Measurements from ENCODE around the gene PSMA2.

PSMA2 gene

DNA sequence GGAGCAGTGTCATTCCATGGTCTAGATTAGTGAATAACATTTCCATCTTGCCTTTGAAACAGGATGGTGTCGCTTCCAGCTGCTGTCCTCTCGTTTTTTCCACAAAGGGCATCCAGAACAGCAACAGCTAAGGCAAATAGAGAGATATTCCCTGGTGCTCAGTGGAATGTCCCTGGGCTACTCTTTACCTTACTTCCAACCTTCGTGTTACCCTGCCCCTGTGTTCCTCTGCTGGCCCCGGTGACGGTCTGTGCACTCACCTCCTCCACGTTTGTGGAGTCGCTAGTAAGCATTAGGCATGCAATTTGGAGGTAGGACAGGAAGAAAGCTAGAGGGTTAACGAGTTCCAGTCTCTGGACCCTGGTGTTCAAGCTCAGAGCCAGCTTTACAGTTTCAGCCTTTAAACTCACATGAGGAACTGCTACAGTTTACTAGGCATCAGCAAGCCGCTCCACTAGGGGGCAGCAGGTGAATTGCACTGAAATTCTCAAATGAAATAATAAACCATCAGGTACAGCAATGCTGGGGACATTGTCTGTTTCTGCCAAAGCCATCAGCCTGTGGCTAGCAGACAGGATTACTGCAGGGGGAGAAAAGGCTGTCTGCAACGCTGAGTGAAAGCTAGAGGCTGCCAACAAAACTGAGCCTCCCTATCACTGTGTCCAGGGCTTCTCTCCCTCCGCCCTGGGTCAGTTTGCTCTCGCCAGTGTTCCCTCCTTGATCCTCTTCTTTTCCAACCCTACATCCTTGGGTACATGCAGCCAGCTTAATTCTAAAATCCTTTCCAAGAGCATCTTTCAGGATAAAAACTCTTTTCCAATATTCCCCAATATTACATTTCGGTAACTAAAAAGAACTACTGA lies 9.2 kb upstream of the PSMA2 start:
- DNase-seq (ENCODE audit: low read depth in 2 of 2) = peak; percentile 49

DNA sequence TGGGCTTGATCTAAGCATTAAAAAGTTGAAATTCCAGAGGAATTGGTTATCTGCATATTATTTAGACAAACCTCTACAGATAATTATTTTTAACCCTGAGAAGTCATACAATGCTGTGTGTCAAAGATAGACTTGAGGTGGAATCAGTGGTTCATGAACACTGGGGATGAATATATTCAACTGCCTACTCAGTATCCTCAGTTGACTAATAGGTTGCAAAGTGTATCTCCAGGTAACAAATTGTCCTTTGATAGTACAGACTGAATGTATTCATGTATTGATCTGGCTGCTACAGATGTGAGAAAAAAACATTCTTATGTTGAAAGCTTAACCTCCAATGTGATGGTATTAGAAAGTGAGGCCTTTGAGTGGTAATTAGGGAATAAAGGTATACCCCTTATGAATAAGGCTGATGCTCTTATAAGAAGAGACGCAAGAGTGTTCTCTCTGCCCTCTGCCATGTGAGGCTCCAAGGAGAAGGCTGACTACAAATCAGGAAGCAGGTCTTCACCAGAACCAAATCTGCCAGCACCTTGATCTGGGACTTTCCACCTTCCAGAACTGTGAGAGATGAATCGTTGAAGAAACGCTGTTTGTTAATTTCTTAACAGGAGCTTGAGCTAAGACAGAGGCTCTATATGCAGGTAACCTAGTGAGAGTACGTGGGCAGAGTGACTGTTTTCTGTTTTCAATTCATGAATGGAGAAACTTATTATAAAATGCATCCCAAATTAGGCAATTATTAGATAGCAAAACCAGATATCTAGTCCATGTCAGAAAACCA lies 7.7 kb upstream of the PSMA2 start:
- no peak for DNase-seq (ENCODE audit: low read depth in 2 of 2)

DNA sequence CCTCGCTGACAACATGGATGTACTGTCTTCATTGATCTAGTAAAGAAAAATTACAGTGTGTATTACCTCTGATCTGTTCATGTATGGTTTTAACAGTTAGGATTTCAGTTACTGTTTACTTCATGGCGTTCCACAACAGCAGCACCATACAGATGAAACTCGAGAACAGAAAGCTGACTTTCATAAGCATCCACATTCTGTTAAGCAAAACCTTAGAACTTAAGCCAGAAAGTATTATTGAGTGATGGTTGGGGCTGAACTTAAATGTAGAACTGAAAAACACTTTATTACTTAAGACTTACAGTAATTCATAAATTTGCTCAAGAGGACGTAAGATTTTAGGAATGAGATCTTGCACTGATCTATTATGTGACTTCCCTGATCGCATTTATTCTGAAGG lies 3.9 kb upstream of the PSMA2 start:
- no peak for DNase-seq (ENCODE audit: low read depth in 2 of 2)

DNA sequence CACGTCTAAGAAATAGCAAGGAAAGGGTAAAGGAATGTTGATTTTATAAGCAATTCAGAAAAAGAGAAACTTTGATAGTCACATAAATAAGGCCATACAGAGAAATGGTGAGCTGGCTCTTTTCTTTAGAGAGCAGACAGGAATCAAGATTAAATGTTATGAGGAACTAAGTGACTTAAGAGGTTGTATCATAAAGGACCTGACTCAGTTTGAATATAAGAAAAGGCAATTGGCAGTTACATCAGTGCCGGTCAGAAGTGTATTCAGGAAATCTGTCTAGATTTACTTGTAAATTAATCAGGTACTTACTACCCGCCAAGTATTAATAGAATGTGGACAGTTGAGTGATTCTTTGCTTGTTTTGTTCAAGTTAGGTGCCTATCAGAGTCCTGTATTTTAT lies 2.3 kb upstream of the PSMA2 start:
- DNase-seq (ENCODE audit: low read depth in 2 of 2) = no peak

DNA sequence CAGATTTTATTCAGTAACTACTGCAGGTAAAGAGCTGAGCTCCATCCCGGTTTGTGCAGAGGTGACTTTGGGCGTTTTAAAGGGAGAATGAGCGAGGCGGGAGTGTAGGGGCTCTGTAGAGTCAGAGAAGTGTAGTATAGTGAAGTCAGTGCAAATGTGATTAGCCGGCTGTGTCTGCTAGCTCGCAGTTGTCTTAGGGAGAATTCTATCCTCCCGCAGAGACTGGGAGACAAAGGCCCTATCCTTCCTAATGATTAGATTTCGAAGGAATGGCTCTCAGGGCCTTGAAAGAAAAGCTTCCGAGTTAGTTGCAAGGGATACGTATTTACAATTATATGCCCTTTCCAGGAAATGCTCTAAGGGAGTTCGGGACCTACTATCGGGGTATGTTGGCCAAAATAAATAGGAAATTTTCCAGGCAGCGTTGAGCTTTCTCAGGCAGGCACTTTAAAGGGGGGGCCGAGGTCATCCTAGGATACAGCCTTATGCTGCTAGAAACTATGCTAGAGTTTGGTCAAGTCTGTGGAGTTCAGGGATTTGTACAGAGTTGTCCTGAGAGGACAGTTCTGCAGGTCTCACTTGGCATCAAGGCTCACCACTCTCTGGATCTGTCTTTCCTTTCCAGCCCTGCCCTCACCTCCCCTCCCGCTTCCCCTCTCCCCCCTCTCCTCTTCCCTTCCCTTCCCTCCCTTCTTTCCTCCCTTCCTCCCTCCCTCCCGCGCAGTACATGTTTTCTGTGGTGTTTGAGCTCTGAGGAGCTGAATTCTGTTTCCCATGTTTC lies 1.0 kb upstream of the PSMA2 start:
- DNase-seq (ENCODE audit: low read depth in 2 of 2) = no peak

DNA sequence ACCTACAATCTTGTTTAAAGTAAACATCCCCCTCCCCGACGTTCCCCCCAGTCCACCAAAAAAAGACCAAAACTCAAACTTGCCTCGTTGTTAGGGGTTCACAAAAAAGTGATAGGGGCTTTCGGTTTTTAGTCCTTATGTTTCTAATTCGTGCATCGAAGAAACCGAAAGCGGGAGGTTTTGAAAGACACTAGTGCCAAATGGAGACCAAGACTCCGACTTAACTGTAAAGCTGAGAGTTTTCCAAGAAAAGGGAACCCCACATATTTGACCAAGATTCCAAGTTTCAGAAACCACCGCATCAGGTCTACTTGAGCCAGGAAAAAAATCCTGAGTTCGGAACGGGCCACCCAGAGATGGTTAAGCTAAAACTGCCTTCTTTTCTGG lies 534 bp downstream of the PSMA2 start:
- DNase-seq (ENCODE audit: low read depth in 2 of 2) = no peak

DNA sequence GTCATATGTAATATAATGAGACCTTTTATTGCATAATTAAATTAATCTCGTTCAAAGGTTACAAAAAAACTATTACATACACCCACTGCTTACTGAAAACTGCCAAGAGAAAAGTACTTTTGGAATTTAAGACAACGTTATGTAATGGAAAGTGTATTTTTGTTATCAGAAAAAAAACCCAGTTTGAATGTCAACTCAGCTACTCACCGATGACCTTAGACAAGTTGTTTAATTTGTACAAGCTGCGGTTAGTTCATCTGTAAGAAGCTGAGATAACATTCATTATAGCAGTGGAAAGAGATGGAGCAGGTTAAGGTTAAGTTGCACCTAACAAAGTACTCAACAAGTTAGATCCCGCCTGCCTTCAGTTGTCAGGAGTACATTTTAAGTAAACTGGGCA lies 1.1 kb downstream of the PSMA2 start:
- no peak for DNase-seq (ENCODE audit: low read depth in 2 of 2)

DNA sequence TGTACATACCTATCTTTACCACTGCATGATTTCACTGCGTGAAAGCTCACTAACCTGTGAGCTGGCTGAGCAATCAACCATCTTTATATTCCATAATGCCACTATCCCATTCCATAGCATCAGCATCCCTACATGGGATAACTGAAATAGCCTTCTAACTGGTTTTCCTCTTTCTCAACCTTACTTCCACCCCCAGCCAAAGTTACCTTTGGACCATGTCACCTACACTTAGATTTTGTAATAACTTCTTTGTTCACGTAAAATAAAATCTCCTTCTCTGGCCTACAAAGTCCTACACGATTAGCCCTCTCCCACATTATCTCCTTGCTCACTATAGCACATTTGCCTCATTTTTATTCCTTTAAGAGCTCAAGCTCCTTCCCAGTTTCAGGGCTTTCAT lies 2.5 kb downstream of the PSMA2 start:
- DNase-seq (ENCODE audit: low read depth in 2 of 2) = no peak

DNA sequence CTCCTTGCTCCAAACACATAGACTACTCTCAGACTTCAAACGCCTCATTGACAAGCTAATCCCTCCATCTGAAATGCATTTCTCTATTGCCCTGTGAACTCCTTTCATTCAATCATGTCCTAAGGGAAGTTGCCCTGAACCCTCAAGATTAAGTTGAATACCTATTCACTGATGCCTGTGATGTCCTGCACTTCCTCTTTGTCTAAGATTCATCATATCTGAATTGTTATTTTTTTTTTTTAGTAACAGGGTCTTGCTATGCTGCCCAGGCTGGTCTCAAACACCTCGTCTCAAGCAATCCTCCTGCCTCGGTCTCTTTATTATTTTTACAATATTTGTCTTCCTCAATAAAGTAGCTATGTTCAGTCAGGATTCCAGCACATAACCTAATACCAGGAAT lies 3.2 kb downstream of the PSMA2 start:
- no peak for DNase-seq (ENCODE audit: low read depth in 2 of 2)

DNA sequence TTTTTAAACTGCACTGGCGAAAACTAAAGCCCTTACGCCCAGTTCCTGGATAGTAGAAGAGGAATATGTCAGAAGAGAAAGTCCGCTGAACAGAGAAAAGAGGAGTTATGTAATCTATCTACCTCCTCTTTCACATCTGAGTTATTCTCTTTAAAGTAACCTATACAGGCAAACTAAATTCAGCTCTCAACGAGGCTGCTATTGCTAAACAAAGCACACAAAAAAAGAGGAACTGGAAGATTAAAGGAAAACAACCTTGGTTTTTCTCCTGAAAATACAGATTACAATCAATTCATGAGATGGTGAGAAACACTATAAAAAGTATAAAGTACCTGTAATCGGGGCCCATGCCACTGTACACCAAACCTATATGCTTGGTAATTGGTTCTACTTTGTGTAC lies 5.8 kb downstream of the PSMA2 start:
- DNase-seq (ENCODE audit: low read depth in 2 of 2) = no peak

DNA sequence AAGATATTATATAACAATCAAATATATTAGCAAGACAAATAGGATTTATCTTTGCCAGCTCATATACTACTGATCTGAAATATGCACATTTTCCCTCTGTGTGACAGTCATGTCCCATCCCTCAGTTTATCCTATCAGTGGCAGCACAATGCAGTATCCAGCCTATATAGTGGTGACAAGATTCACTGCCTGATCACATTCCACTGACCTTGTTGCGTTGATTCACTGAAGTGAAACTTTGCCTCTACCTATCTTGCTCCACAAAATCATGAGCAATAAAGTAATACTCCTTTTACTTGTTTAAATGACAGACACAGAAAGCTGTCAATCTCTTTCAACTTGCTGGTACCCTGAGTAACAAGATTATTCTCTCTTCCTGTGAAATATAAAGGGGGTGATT lies 6.3 kb downstream of the PSMA2 start:
- DNase-seq (ENCODE audit: low read depth in 2 of 2) = no peak

DNA sequence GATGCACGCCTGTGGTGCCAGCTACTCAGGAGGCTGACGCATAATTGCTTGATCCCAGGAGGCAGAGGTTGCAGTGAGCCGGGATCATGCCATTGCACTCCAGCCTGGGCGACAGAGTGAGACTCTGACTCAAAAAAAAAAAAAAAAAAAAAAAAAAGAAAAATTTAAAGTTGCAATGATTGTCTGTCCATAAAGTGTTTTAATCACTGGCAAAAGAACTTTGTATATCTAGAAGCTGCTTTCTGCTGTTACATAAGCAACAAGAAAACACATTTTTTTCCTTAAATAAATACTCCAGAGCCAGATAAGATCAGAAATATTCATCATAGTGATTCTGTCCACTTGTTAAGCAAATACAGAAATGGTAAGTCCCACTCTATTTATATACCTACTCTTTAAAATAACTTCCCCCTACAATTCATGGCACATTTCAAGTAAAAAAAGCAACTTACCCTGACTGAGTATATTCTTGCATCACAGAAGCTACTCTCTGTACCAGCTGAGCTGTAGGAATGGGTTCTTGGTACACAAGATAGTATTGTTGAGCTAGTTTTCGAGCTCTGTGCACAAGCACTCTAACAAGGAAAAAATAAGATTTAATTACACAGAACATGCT lies 7.6 kb downstream of the PSMA2 start:
- DNase-seq (ENCODE audit: low read depth in 2 of 2) = no peak

DNA sequence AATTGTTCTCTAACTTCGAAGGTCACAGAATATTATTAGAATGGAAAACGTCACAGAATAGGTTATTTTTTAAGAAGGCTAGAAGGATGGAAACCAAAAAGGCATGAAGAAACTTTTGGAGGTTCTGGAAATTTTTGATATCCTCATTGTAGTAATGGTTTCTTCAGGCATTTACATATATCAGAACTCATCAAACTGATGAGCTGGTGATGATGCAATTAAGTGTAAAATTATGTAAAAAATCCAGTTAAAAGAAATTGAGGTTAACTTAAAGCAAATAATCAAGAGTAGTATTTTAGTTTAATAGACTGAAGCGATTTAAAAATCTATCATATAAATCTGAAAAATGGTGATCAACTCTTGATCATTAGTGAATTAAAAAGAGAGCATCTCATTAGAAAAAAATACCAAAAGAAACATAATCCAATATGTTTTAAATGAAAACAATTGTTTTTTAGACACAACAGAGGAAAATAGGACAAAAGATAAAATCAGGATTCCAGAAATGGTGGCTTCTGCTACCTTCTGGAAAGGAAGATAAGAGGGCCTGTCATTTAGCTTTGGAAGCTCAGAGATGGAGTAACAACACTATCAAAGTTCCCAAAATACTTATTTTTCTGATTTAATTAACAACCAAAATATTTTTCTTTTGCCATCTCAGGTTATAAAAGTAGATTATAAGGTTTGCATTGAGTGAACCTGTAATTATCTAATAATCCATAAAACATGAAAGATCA lies 9.8 kb downstream of the PSMA2 start:
- no peak for DNase-seq (ENCODE audit: low read depth in 2 of 2)

DNA sequence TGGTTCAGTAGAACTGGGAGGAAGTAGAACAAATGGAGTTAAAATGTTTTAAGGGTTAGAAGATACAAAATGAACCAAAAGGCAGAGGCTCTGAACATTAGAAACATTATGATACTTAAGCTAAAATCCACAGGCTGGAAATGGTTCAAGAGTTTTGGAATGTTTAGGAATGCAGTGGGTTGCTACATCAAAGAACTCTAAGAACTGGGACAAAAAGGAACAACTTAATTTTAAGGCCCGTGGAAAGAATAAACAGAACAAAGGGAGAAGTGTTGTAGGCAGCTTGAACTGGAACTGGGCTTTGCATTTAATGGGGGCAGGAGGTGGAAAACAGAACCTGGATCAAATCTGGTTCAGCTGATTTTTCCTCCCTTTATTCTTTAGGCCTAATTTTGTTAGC lies 16.6 kb downstream of the PSMA2 start:
- DNase-seq (ENCODE audit: low read depth in 2 of 2) = no peak

DNA sequence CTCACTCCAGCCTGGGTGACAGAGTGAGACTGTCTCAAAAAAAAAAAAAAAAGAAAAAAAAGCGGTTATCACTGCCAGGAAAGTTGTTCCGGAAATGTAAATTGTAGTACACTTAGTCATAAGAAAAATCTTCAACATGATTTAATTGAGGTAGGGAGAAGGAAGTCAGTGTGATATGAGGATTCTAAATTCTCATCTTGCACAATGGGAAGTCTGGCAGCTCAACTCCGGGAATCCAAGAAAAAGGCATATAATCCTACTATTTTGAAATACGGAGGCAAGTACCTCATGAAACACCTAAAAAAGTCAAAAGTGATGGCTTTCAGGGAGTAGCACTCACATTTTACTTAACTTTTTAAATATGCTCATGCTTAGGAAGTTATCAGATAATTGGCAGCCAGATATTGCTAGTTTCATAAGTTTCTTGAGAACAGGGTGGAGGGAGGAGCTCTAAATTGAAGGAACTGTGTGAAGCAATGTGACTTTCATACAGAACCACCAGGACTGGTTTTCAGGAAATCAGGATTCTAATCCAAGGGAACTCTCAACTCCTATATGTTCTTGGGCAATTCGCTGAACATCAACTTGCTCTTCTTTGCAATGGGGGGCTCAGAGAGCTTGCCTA lies 17.4 kb downstream of the PSMA2 start:
- no peak for DNase-seq (ENCODE audit: low read depth in 2 of 2)

DNA sequence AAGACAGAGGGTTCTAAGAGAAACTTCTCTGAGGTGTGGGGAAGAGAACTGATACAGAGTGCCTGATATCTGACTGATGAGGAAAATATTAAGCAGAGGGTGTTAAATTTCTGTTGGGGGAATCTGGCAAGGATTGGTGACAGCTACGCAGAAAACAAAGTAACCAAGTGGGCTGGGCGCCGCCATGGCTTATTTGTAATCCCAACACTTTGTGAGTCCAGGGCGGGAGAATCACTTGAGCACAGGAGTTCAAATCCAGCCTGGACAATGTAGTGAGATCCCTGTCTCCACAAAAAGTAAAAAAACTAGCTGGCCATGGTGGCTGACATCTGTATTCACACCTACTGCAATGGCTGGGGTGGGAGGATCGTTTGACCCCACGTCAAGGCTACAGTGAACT lies 18.0 kb downstream of the PSMA2 start:
- DNase-seq (ENCODE audit: low read depth in 2 of 2) = no peak

DNA sequence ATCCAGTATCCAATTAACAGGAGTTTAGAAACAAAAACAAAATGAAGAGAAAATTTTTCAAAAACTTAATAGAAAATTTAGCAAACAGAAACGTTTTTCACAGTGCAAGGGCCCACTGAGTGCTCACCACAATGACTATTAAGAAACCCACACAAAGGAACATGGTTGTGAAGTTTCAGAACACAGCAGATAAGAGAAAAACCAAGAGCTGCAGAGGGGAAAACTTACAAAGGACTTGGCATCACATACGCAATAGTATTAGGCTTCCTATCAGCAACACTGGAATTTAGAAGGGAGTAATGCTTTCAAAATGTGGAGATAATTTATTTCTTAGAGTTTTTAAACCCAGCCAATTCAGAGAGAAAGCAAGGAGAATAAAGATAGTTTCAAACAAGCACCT lies 18.4 kb downstream of the PSMA2 start:
- no peak for DNase-seq (ENCODE audit: low read depth in 2 of 2)

DNA sequence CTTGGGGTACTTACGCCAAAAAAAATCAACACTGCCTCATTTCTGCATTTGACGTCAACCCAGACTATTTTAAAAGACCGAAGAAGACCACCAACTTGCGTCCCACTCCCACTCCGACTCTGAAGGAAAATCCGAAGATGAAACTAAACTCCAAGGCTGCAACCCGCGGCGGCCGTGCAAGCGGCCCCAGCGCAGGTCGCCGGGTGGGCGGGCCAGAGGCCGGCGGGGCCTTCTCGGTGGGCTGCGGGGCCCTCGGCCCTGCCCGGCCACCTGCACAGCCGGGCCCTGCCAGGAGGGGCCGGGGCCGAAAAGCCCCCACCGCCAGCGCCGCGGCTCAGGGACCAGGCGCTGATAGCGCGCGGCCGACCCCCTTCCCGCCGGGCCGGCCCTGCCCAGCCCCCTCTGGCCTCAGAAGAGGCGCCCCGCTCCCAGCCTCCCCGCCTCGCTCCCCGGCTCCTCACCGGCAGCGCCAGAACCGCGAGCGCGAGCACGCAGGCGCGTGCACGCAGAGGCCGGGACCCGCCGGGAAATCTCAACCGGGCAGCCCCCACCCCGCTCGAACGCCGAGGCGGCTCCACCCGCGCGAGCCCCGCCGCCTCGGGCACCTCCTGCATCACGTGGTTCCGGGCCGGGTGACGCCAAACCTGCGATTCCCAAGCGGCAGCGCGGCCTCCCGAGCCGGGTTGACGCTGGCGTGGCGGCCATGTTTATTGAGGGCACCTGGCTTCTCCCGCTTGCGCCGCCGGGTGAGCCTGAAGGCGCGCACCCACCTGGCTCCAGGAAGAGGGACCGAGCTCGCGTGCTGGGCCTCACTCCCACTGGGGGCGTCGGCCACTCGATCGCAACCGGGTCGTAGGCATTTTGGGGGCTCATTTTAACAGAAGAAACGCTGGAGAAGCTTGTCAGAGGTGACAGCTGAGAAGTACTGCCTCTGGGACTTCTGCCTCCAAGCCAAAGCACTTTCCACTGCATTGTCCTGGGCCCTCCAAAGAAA lies 20.2 kb downstream of the PSMA2 start, which contains the start of gene C7orf25:
Gene C7orf25 (minus strand): TSS at position 617 of the 994 bp plus-strand sequence. CDS start 1,170 bp downstream, outside the sequence.
- DNase-seq (ENCODE audit: low read depth in 2 of 2) = peak; percentile 88 to 93

DNA sequence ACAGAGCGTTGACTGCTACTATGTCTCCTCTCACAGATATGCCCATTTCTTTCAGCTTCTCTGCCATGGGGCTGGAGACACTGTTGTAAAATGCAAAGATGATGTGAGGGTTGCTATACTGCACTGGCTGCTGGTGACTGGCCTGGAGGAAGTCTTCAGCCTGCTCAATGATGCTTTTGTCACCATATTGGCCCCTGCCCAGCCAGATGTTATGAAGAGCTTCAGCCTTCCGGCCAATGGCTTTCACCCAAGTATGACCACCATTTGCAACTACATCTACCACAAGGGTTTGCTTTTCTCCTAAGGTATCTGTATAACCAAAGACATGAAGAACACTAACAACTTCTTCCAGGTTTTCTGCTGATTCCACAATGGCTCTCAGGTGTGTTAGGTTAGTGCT lies 21.7 kb downstream of the PSMA2 start:
- no peak for DNase-seq (ENCODE audit: low read depth in 2 of 2)

Measured in stimulated activated CD8-positive, alpha-beta memory T cell treated with anti-CD3 and anti-CD28 coated beads, Interleukin-7, amount 100 ng/mL, for 4 hours (primary cell).